Lower lobe of right lung (tissue), 2 donors: ENCODE results near the gene HNF1A. TPM values are rescaled to one million over a fixed set of nuclear protein-coding genes. Genes with fewer than 3 reads are reported as not detected.

Source experiments
- ATAC-seq, 2 donors: fragments of 200-7000 bp; cut with Tn5 transposase; one replicate each; pipeline ENCODE4 v1.9.1; 2020 to 2022; ENCODE audit warnings: mild to moderate bottlenecking in 2 of 2, moderate library complexity in 2 of 2
- DNase-seq: peaks from one replicate; pipeline ENCODE4 v3.0.0-alpha.2; 2020
- H3K27ac ChIP-seq: fragments of 200-600 bp; one replicate; pipeline ENCODE4 v1.8.0; 2022
- H3K27me3 ChIP-seq: fragments of 200-600 bp; one replicate; pipeline ENCODE4 v1.8.0; 2022; ENCODE audit warnings: low read depth
- H3K36me3 ChIP-seq: fragments of 200-600 bp; one replicate; pipeline ENCODE4 v1.8.0; 2022; ENCODE audit warnings: mild to moderate bottlenecking
- H3K4me1 ChIP-seq: fragments of 200-600 bp; one replicate; pipeline ENCODE4 v1.8.0; 2022
- H3K4me3 ChIP-seq: fragments of 200-600 bp; one replicate; pipeline ENCODE4 v1.8.0; 2022; ENCODE audit warnings: mild to moderate bottlenecking
- H3K9me3 ChIP-seq: fragments of 200-600 bp; one replicate; pipeline ENCODE4 v1.8.0; 2022
- intact Hi-C: fragments of 100-400 bp; cut with DNase I; formaldehyde crosslinking; loops from one replicate; pipeline ENCODE4 v1.11.0; 2022
- total RNA-seq: library from RNA; stranded (reverse); fragmentation: NEBNext Ultra II Directional; extraction: Animal tissue kit (Norgen Biotek cat#: 25700); gene quantifications from one replicate; pipeline ENCODE4 v1.2.1, GENCODE V29; 2021
- TF ChIP-seq, protein P1 (sequence below): fragments of 200-600 bp; IDR thresholded peaks from one replicate; pipeline ENCODE4 v1.8.0; 2022; ENCODE audit warnings: antibody characterized with exemption, mild to moderate bottlenecking
- donor health status: DM: no; HTN: yes; CAD: no; lungs with severe emphysema.

Gene HNF1A
- total RNA-seq, 1 donor from 2014 or later = 0.24 TPM

DNA sequence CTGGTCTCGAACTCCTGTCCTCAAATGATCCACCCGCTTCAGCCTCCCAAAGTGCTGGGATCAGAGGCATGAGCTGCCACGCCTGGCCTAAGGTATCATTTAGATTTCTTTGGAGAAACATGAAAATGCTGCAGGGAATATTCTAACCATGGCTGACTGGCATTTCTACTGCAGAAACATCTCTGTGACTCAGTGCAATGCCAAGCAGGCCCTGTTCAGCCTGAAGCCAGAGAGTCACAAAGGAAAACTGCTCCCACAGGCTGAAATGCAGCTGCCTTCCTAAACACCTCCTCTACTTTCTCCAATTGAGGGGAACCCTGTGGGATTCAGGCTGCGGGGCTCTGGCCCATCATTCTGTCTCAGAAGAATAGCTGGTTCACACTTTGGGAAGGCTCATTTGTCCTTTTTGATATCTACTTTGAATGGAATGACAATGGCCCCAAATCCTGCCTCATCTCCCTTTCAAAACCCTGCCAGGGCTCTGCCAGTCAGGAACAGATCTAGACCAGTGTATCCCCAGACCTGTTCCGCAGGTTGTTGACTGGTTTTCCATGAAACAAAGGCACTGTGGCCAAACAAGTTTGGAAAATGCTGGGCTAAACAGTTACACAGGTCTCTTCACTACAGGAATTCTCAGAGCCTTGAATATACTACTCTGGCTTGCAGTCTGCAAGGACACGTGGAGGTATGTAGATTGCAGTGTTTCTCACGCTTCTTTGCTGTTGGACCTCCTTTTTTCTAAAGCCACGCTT lies 30.2 kb downstream of the HNF1A start:
- ATAC-seq (no peak), DNase-seq (no peak)
- TF ChIP-seq, protein P1, sequence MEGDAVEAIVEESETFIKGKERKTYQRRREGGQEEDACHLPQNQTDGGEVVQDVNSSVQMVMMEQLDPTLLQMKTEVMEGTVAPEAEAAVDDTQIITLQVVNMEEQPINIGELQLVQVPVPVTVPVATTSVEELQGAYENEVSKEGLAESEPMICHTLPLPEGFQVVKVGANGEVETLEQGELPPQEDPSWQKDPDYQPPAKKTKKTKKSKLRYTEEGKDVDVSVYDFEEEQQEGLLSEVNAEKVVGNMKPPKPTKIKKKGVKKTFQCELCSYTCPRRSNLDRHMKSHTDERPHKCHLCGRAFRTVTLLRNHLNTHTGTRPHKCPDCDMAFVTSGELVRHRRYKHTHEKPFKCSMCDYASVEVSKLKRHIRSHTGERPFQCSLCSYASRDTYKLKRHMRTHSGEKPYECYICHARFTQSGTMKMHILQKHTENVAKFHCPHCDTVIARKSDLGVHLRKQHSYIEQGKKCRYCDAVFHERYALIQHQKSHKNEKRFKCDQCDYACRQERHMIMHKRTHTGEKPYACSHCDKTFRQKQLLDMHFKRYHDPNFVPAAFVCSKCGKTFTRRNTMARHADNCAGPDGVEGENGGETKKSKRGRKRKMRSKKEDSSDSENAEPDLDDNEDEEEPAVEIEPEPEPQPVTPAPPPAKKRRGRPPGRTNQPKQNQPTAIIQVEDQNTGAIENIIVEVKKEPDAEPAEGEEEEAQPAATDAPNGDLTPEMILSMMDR = no peak
- intact Hi-C loops = no loop called here
- Histone ChIP-seq H3K27me3 (no peaks in the 10 kb centered on the region), H3K4me3 (no peak overlapping the region), H3K27ac (no peak overlapping the region), H3K36me3 (peaks cover 87% of the 10 kb centered on the region), H3K9me3 (no peaks in the 10 kb centered on the region), H3K4me1 (no peaks in the 10 kb centered on the region)

DNA sequence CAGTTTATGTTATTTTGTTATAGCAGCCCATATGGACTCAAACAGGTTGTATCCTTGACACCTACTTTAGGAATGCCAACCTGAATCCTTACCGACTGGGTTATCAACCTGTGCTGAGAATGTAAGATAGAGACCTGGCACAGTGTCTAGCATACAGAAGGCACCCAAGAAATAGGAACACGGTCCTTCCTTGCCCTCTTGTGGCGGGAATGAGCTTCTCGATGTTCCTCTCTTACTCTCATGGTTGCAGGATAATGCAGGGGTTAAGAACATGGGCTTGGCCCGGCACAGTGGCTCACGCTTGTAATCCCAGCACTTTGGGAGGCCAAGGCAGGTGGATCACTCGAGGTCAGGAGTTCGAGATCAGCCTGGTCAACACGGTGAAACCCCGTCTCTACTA lies 31.4 kb downstream of the HNF1A start:
- Histone ChIP-seq H3K4me1 (no peaks in the 10 kb centered on the region), H3K27ac (no peak overlapping the region), H3K27me3 (no peaks in the 10 kb centered on the region), H3K9me3 (no peaks in the 10 kb centered on the region), H3K4me3 (no peak overlapping the region), H3K36me3 (peaks cover 75% of the 10 kb centered on the region)
- ATAC-seq (peak; percentile 54 to 62), DNase-seq (no peak)
- TF ChIP-seq, protein P1 = no peak
- intact Hi-C loops = no loop called here

DNA sequence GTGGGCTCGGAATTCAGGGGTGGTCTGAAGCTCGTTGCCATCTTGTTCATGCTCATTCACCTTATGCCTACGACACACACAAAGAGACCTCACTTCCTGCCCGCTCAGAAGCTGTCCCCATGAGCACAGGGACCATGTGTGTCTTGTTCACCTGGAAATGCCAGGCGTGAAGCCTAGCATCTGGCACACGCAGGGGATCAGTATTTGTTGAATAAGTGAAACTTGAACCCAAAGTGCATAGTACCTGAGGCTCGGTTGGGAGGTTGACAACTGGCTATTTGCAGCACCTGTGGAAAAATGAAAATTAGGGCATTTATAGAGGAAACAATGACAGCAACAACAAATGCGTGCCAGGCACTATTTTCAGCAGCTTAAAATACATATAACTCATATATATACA lies 32.5 kb downstream of the HNF1A start:
- ATAC-seq = no peak
- intact Hi-C loops = no loop called here
- H3K4me3 ChIP-seq = no peak overlapping the region
- no peaks in the 10 kb centered on the region for H3K9me3 ChIP-seq
- peaks cover 10% of the 10 kb centered on the region for H3K4me1 ChIP-seq
- peaks cover 65% of the 10 kb centered on the region for H3K36me3 ChIP-seq
- H3K27me3 ChIP-seq = no peaks in the 10 kb centered on the region
- TF ChIP-seq, protein P1 = no peak
- no peak for DNase-seq
- no peak overlapping the region for H3K27ac ChIP-seq

DNA sequence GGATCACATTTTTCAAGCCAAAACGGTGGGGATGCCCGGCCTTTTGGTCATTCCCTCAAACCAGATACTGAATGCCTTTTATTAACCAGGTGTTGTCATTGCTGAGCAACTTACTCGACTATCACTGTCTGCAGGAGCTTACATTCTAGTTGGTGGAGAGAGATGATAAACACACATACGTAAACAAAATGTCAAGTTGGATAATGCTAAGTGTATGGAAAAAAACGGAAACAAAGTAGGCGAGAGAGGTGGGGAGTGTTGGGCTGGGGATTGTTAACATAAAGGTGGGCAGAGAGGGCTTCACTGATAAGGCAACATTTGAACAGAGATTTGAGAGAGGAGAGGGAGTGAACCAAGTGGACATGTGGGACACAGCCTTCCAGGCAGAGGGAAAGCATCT lies 33.5 kb downstream of the HNF1A start:
- H3K36me3 ChIP-seq = peaks cover 59% of the 10 kb centered on the region
- DNase-seq = no peak

DNA sequence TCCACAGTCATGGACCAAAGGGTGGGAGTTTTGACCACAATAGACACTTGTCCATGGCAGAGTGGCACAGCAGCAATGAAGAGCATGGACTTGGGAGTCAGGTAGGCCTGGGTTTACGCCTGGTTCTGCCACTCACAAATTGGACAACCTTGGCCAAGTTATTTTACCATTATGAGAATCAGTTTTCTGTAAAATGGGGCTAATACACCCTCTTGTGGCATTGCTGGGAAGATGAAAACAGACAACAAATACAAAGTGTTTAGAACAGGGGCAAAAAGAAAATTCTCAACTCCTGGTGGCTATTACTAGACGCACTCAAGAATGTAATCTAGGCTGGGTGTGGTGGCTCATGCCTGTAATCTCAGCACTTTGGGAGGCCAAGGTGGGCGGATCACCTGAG lies 35.4 kb downstream of the HNF1A start:
- DNase-seq (no peak), ATAC-seq (no peak)
- Histone ChIP-seq H3K9me3 (no peaks in the 10 kb centered on the region), H3K27ac (no peak overlapping the region), H3K27me3 (no peaks in the 10 kb centered on the region), H3K4me3 (no peak overlapping the region), H3K4me1 (peaks cover 11% of the 10 kb centered on the region), H3K36me3 (peaks cover 41% of the 10 kb centered on the region)
- intact Hi-C loops = no loop called here
- TF ChIP-seq, protein P1 = no peak

More for the DNA sequence above, 33.5 kb downstream of the HNF1A start:
- Histone ChIP-seq H3K27ac (no peak overlapping the region), H3K9me3 (no peaks in the 10 kb centered on the region), H3K27me3 (no peaks in the 10 kb centered on the region), H3K4me3 (no peak overlapping the region), H3K4me1 (peaks cover 11% of the 10 kb centered on the region)
- TF ChIP-seq, protein P1 = no peak
- no peak for ATAC-seq
- intact Hi-C loops = no loop called here
